SH-SY5Y (cell line): ENCODE data around the gene KRT15.

Experiments used
- GATA2 ChIP-seq: IDR thresholded peaks from 2 replicates; pipeline ENCODE4 v1.6.1; 2011; ENCODE audit warnings: mild to moderate bottlenecking, low read depth, low read length
- GATA3 ChIP-seq: IDR thresholded peaks from 2 replicates; pipeline ENCODE4 v1.6.1; 2011; ENCODE audit warnings: low read depth, mild to moderate bottlenecking, low read length, moderate library complexity

DNA sequence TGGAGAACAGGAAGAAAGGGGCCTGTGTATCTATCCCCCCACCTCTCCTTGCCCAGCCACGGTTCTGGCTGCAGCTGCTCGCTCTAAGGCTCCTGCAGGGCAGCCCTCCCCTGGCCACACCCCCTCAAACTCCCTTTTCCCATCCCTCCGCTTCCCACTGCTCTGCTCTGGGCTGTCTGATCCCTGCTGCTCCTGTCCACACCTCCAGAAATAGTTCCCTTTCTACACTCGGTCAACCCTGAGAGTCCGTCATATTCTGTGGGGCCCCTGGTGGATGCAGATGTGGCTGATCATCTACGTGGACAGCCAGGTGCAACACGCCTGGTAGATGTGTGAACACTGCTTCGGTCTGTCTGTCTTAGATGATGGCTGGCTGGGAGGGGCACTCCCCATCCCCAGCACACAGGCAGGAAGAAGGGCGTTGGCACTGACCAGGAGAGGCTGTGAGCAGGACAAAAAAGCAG, 28.7 kb upstream of the KRT15 start:
- TF ChIP-seq GATA2 (no peak), GATA3 (no peak)
